Sigmoid colon (tissue), 7 donors: ENCODE data around the gene ARHGAP45. TPM values are rescaled to one million over a fixed set of nuclear protein-coding genes. Genes with fewer than 3 reads are reported as not detected.
"Not testable (repeated sequence)": the region's sequence is repeated elsewhere in the genome, so short reads cannot be mapped to it uniquely, and the experiment has no call there.

Experiments used
- DNase-seq: peaks from one replicate; pipeline ENCODE4 v3.0.0-alpha.2; 2019
- H3K27ac ChIP-seq, 4 donors: fragments of 200-600 bp; sonication (generic); one replicate each; pipeline ENCODE4 v1.5.1; 2016 to 2019; ENCODE audit warnings: mild to moderate bottlenecking in 1 of 4
- H3K27me3 ChIP-seq, 3 donors: fragments of 200-600 bp; sonication (generic); one replicate each; pipeline ENCODE4 v1.5.1; 2019; ENCODE audit warnings: mild to moderate bottlenecking in 1 of 3
- H3K36me3 ChIP-seq, 4 donors: fragments of 200-600 bp; sonication (generic); one replicate each; pipeline ENCODE4 v1.5.1; 2016 to 2019
- H3K4me1 ChIP-seq, 4 donors: fragments of 200-600 bp; sonication (generic); one replicate each; pipeline ENCODE4 v1.5.1; 2017 to 2019
- H3K4me3 ChIP-seq, 4 donors: fragments of 200-600 bp; sonication (generic); one replicate each; pipeline ENCODE4 v1.5.1; 2017 to 2019; ENCODE audit warnings: mild to moderate bottlenecking in 2 of 4, moderate library complexity in 1 of 4
- H3K9me3 ChIP-seq, 4 donors: fragments of 200-600 bp in 3 of 4; sonication (generic) in 3 of 4; one replicate each; pipeline versions ENCODE4 v1.5.1 to v1.6.1; 2013 to 2019
- EP300 ChIP-seq, 4 donors: sonication (generic); formaldehyde crosslinking; IDR thresholded peaks; one replicate each; pipeline ENCODE4 v1.6.1; 2017; ENCODE audit warnings: antibody characterized with exemption in 4 of 4
- POLR2A ChIP-seq, 2 donors: fragments of 450-650 bp; IDR thresholded peaks; one replicate each; pipeline ENCODE4 v1.6.1; 2016; ENCODE audit warnings: antibody characterized with exemption in 2 of 2, mild to moderate bottlenecking in 2 of 2, moderate library complexity in 2 of 2
- POLR2AphosphoS5 ChIP-seq, 4 donors: sonication (generic); formaldehyde crosslinking; IDR thresholded peaks; one replicate each; pipeline ENCODE4 v1.6.1; 2017; ENCODE audit warnings: antibody characterized with exemption in 4 of 4
- WGBS, 2 donors: extraction: QIAGEN DNeasy Blood & Tissue Kit; methylation state at CpG; one replicate each; pipeline ENCODE4 v1.1.7; 2013; 5-methylcytosine and 5-hydroxymethylcytosine counted together
- intact Hi-C: fragments of 100-400 bp; cut with DNase I; formaldehyde crosslinking; loops from one replicate; pipeline ENCODE4 v1.15.1; 2023
- polyA plus RNA-seq, 3 donors: library from polyadenylated mRNA; stranded (reverse); fragments of 200-250 nt; gene quantifications; one replicate each; pipeline ENCODE4 v1.2.3, GENCODE V29; 2013
- total RNA-seq, 4 donors: library from RNA; depleted of rRNA; stranded (reverse); fragments of >200 nt; gene quantifications; one replicate each; pipeline ENCODE4 v1.1.0, GENCODE V29; 2016
- TF ChIP-seq, protein P1 (sequence below), 4 experiments: fragments of 450-650 bp in 3 of 4; fragments of 200-600 bp in 1 of 4; IDR thresholded peaks; one replicate each; pipeline ENCODE4 v1.5.1; 2016 to 2019; ENCODE audit warnings: antibody characterized with exemption in 4 of 4, mild to moderate bottlenecking in 3 of 4, moderate library complexity in 2 of 4
- donor health status: healthy with polysubstance abuse.
- donor health status: Bipolar disorder and iron deficiency.
- donor health status: healthy.

The ARHGAP45 gene
- total and polyA plus RNA-seq, 7 donors: 12.8 to 103 (median 21.6) TPM

GRCh38 chr19:1019616-1019961 lies 47.4 kb upstream of the ARHGAP45 start:
- Histone ChIP-seq H3K27me3 (no peaks in the 10 kb centered on the region), H3K4me1 (peaks cover 0 to 79% (median 67%) of the 10 kb centered on the region in 4 donors), H3K36me3 (peaks cover 0 to under 1% (median 0%) of the 10 kb centered on the region in 4 donors), H3K9me3 (no peaks in the 10 kb centered on the region), H3K27ac (peak overlapping the region in 3 of 4 donors; percentile 92 to 96 (median 95)), H3K4me3 (peak overlapping the region; percentile 66 to 97 (median 84))
- intact Hi-C loops: no loop called here
- TF ChIP-seq POLR2AphosphoS5 (IDR thresholded peaks at IDR 0.05) (no peak), EP300 (IDR thresholded peaks at IDR 0.05) (no peak), POLR2A (IDR thresholded peaks at IDR 0.05) (no peak)
- TF ChIP-seq, protein P1, sequence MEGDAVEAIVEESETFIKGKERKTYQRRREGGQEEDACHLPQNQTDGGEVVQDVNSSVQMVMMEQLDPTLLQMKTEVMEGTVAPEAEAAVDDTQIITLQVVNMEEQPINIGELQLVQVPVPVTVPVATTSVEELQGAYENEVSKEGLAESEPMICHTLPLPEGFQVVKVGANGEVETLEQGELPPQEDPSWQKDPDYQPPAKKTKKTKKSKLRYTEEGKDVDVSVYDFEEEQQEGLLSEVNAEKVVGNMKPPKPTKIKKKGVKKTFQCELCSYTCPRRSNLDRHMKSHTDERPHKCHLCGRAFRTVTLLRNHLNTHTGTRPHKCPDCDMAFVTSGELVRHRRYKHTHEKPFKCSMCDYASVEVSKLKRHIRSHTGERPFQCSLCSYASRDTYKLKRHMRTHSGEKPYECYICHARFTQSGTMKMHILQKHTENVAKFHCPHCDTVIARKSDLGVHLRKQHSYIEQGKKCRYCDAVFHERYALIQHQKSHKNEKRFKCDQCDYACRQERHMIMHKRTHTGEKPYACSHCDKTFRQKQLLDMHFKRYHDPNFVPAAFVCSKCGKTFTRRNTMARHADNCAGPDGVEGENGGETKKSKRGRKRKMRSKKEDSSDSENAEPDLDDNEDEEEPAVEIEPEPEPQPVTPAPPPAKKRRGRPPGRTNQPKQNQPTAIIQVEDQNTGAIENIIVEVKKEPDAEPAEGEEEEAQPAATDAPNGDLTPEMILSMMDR (IDR thresholded peaks at IDR 0.05): no peak
- WGBS, 2 donors: 58 to 66% methylated on average over 18 of the region's 18 CpGs
- no peak for DNase-seq

GRCh38 chr19:1019980-1020867 lies 46.7 kb upstream of the ARHGAP45 start:
- H3K27me3 ChIP-seq: no peaks in the 10 kb centered on the region
- H3K4me1 ChIP-seq: peaks cover 0 to 72% (median 61%) of the 10 kb centered on the region in 4 donors
- peak overlapping the region; percentile 66 to 97 (median 84) for H3K4me3 ChIP-seq
- intact Hi-C loops: loop anchor here (2.0 kb wide), 1 partner anchor 221 kb away; the partner anchor contains the start of gene ATP5F1D
- no peaks in the 10 kb centered on the region for H3K9me3 ChIP-seq
- no peaks in the 10 kb centered on the region for H3K36me3 ChIP-seq
- DNase-seq: peak; percentile 81
- TF ChIP-seq, protein P1 (IDR thresholded peaks at IDR 0.05): no peak
- no peak for TF ChIP-seq EP300 (IDR thresholded peaks at IDR 0.05)
- 1% methylated on average over 60 of the region's 60 CpGs for WGBS, 2 donors
- H3K27ac ChIP-seq: peak overlapping the region; percentile 92 to 96 (median 94)

DNA sequence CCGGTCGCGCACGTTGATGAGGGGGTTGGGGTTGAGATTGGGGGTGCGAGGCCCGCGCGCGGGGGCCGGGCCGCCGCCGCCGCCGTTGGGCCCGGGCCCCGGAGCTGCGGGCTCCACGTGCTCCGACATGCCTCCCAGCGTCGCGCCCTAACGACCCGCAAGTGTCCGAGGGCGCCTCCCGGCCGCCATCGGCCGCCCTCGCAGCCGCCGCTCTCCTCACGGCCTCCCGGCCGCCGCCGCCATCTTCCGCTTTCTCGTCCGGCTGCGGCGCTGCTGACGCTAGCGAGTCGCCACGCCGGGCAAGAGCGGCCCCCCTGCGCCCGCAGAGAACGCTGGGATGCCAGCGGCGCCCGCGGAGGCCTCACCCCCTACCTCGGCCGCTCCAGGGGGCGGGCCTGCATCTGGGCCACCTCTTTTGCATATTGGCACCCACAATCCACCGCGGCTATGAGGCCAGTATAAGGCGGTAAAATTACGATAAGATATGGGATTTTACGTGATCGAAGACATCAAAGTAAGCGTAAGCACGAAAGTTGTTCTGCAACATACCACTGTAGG lies 46.0 kb upstream of the ARHGAP45 start, which contains the start of gene TMEM259:
TMEM259 (minus strand) TSS at position 256 of the 558 bp plus-strand sequence; CDS start at position 129, 127 bp downstream.
- intact Hi-C loops: loop anchor here (2.0 kb wide), 1 partner anchor 220 kb away; the partner anchor contains the start of gene ATP5F1D

GRCh38 chr19:1023883-1024188 lies 43.1 kb upstream of the ARHGAP45 start:
- H3K9me3 ChIP-seq, H3K4me3 ChIP-seq, DNase-seq, H3K36me3 ChIP-seq, intact Hi-C loops, H3K27me3 ChIP-seq: not testable (repeated sequence)
- Histone ChIP-seq H3K27ac (peak overlapping the region; percentile 92 to 96 (median 94)), H3K4me1 (peaks cover 0 to 55% (median 38%) of the 10 kb centered on the region in 4 donors)
- WGBS, 2 donors: 54 to 84% methylated on average over 5 of the region's 5 CpGs

More for the DNA sequence above, 46.0 kb upstream of the ARHGAP45 start, which contains the start of gene TMEM259:
- Histone ChIP-seq H3K4me3 (peak within 1 kb of the TSS; percentile 66 to 97 (median 84)), H3K9me3 (no peaks in the 10 kb centered on the region), H3K27me3 (no peaks in the 10 kb centered on the region), H3K36me3 (no peaks in the 10 kb centered on the region), H3K27ac (peak within 1 kb of the TSS; percentile 92 to 96 (median 94)), H3K4me1 (peaks cover 0 to 69% (median 58%) of the 10 kb centered on the region in 4 donors)
- peak; percentile 99 for DNase-seq
- TF ChIP-seq, protein P1 (IDR thresholded peaks at IDR 0.05): no peak
- TF ChIP-seq POLR2AphosphoS5 (IDR thresholded peaks at IDR 0.05) (peak; percentile 48 to 84 (median 68)), EP300 (IDR thresholded peaks at IDR 0.05) (peak in 1 of 4 donors; percentile 71), POLR2A (IDR thresholded peaks at IDR 0.05) (no peak)
- WGBS, 2 donors: 0% methylated on average over 68 of the region's 68 CpGs

- H3K27ac ChIP-seq: peak overlapping the region; percentile 95 to 100 (median 98)
- peaks cover 0 to 55% (median 36%) of the 10 kb centered on the region in 4 donors for H3K4me1 ChIP-seq
- not testable (repeated sequence) for H3K4me3 ChIP-seq, DNase-seq, H3K27me3 ChIP-seq, H3K36me3 ChIP-seq, H3K9me3 ChIP-seq
- WGBS, 2 donors: 78 to 87% methylated on average over 6 of the region's 6 CpGs
- intact Hi-C loops: loop anchor here (5.0 kb wide), 1 partner anchor 72 kb away; the partner anchor contains the start of gene POLR2E
Measured at GRCh38 chr19:1025080-1025479, 41.9 kb upstream of the ARHGAP45 start.
